GM18868 (cell line): Measurements from ENCODE around the gene ABCG5.

Experiments used
- ATAC-seq: cut with Tn5 transposase; IDR thresholded peaks from one replicate; pipeline ENCODE4 v1.9.1; 2021; ENCODE audit warnings: mild to moderate bottlenecking, moderate library complexity; ENCODE audit not compliant: unreplicated experiment

Gene ABCG5

GRCh38 chr2:43810888-43811287, 27.8 kb downstream of the ABCG5 start:
- no peak for ATAC-seq

- ATAC-seq: no peak
Observed at GRCh38 chr2:43810452-43810851, 28.2 kb downstream of the ABCG5 start.

- ATAC-seq: no peak
Observed at GRCh38 chr2:43806719-43807031, 32.0 kb downstream of the ABCG5 start.

- no peak for ATAC-seq
Observed at GRCh38 chr2:43803113-43803512, 35.5 kb downstream of the ABCG5 start.

GRCh38 chr2:43802135-43802534, 36.5 kb downstream of the ABCG5 start:
- ATAC-seq: no peak

- no peak for ATAC-seq
Observed at GRCh38 chr2:43800894-43801293, 37.7 kb downstream of the ABCG5 start.

- no peak for ATAC-seq
Observed at GRCh38 chr2:43798300-43798699, 40.3 kb downstream of the ABCG5 start.

GRCh38 chr2:43796206-43796605, 42.4 kb downstream of the ABCG5 start:
- no peak for ATAC-seq

- no peak for ATAC-seq
Observed at GRCh38 chr2:43794956-43795355, 43.7 kb downstream of the ABCG5 start.

GRCh38 chr2:43792653-43793052, 46.0 kb downstream of the ABCG5 start:
- no peak for ATAC-seq

GRCh38 chr2:43791035-43791765, 47.4 kb downstream of the ABCG5 start:
- no peak for ATAC-seq

- no peak for ATAC-seq
Observed at GRCh38 chr2:43790147-43790546, 48.5 kb downstream of the ABCG5 start.

- ATAC-seq: no peak
Observed at GRCh38 chr2:43788646-43789045, 50.0 kb downstream of the ABCG5 start.

GRCh38 chr2:43787895-43788294, 50.7 kb downstream of the ABCG5 start:
- ATAC-seq: no peak

GRCh38 chr2:43778233-43778632, 60.4 kb downstream of the ABCG5 start:
- ATAC-seq: no peak

- no peak for ATAC-seq
Observed at GRCh38 chr2:43777306-43777926, 61.2 kb downstream of the ABCG5 start.

GRCh38 chr2:43776324-43776723, 62.3 kb downstream of the ABCG5 start:
- no peak for ATAC-seq

GRCh38 chr2:43774617-43775016, 64.0 kb downstream of the ABCG5 start:
- ATAC-seq: no peak

- ATAC-seq: peak; percentile 100
Observed at GRCh38 chr2:43773876-43774613, 64.6 kb downstream of the ABCG5 start, which contains the start of gene DYNC2LI1. DYNC2LI1 (plus strand) TSS chr2:43774039; CDS start chr2:43774139, 100 bp downstream.

GRCh38 chr2:43766006-43766405, 72.6 kb downstream of the ABCG5 start:
- ATAC-seq: no peak

- ATAC-seq: no peak
Observed at GRCh38 chr2:43764086-43764705, 74.4 kb downstream of the ABCG5 start.

- no peak for ATAC-seq
Observed at GRCh38 chr2:43763091-43763490, 75.5 kb downstream of the ABCG5 start.
